Esophagus mucosa (tissue), 1 donor: ENCODE measurements around the gene APMAP. TPM values are rescaled to one million over a fixed set of nuclear protein-coding genes. Genes with fewer than 3 reads are reported as not detected.
"Not testable (repeated sequence)": the region's sequence is repeated elsewhere in the genome, so short reads cannot be mapped to it uniquely, and the experiment has no call there.

Experiments
- ATAC-seq: fragments of 200-7000 bp; cut with Tn5 transposase; one replicate; pipeline ENCODE4 v1.9.1; 2020
- total RNA-seq: library from RNA; stranded (reverse); gene quantifications from one replicate; pipeline ENCODE4 v1.2.4, GENCODE V29; 2023
- donor health status: DM: yes; HTN: yes; CAD: no.

APMAP gene
- total RNA-seq, 1 donor from 2014 or later, result 26.1 TPM

DNA sequence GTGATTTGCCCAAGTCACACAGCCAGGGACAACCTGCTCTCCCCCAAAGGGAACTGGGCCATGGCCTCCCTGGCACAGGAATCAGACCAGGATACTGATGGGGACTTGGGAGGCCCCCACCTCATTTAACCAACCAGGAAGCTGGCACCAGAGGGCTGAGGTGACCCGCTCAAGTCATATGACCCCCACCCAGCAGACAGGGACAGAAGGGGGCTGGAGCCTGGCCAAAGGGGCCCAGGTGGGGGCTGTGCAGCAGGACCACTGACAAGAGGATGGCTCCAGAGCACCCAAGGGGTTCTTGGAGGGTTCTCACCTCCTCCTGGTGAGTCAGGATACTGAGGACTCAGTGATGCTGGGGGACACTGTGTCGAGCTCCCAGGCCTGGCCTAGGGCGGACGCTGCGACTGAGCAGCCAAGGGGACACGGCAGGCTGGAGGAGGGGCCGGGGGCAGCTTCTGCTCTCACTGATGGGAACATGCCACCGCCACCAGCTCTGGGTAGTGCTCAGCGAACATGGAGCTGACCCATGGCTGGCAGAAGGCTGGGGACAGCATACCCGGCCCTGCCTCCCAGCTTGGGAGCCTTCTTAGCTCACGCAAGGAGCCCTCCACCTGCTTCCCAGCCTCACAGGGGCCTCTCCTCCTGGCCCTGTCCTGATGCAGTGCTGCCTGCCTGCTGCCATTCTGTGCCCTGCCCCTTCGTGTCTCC lies 42.3 kb downstream of the APMAP start:
- ATAC-seq, result peak; percentile 20

DNA sequence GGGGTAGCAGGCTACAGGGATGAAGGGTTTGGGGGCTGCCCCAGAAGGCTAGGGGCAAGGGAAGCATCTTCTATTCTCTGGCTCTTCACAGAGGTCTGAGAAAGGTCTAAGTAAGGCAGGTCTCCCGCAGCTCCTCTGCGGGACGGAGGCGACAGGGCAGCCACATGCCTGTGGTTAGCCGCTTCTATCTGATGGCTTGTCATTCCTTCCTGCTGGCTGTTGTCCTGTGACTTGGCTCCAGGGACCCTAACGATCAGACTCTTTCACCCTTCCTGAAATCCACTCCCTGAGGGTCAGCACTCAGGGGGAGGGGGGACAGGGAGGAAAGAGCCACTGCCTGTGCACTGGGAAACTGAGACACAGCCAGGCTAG lies 42.8 kb downstream of the APMAP start:
- ATAC-seq, result no peak

DNA sequence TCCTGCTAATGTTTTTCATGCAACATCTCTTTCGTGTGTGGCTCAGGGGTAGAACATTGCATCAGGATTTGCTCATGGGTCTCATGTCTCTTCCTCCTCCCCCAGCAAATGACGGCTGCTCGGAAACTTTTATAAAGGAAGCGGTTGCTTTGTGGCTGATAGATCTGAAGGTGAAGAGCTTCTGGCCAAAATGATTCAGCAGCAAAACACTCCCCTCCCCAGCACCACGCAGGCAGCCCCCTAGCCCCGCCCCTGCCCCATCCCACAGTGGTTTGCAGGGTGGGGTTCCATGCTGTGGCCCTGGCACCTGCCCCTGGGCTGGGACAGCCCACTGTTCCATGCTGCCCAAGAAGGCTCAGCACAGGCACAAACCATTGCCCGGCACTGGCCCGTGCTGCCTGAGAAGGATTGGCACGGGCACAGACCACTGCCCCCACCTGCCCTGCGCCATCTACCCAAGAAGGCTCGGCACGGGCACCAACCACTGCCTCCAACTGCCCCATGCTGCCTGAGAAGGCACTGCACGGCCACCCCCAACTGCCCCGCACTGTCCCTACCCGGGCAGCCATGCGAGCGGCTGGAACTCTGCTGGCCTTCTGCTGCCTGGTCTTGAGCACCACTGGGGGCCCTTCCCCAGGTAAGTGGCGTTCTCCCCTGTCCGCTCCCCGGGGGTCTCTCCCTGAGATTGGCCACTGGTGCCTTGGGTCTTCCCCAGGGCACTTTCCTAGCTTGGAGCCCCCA lies 43.4 kb downstream of the APMAP start, which contains the start of gene CST7:
Gene CST7, plus strand, starts transcription at position 331 of the 741 bp plus-strand sequence. Its CDS starts 237 bp downstream, at position 568.
- peak; percentile 35 for ATAC-seq

DNA sequence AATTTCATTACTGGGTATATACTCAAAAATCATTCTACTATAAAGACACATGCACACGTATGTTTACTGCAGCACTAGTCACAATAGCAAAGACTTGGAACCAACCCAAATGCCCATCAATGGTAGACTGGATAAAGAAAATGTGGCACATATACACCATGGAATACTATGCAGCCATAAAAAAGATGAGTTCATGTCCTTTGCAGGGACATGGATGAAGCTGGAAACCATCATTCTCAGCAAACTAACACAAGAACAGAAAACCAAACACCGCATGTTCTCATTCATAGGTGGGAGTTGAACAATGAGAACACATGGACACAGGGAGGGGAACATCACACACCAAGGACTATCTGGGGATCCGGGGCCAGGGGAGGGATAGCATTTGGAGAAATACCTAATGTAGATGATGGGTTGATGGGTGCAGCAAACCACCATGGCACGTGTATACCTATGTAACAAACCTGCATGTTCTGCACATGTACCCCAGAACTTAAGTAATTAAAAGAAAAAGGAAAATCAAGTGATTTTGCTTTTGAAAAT lies 44.1 kb downstream of the APMAP start:
- not testable (repeated sequence) for ATAC-seq

DNA sequence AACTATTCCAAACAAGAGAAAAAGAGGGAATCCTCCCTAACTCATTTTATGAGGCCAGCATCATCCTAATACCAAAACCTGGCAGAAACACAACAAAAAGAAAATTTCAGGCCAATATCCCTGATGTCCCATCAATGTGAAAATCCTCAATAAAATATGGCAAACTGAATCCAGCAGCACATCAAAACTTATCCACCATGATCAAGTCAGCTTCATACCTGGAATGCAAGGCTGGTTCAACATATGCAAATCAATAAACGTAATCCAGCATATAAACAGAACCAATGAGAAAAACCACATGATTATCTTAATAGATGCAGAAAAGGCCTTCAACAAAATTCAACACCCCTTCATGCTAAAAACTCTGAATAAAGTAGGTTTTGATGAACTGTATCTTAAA lies 46.2 kb downstream of the APMAP start:
- not testable (repeated sequence) for ATAC-seq

DNA sequence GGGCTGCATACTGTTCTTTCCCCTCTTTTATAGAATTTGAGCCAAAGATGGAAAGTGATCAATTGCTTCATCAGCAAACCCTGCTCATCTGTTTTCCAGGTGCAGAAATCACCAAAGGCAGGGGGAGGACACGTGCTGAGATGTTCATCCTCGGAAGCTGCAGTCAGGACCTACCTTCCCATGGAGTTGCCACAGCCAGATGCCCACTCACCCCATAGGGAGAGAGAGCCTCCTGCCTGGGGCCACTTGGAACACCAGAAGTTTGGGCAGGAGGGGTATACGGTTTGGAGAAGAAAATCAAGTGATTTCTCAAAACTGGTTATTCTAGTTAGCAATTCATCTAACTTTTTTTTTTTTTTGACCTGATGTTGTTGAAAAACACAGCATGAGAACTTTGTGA lies 48.8 kb downstream of the APMAP start:
- no peak for ATAC-seq

DNA sequence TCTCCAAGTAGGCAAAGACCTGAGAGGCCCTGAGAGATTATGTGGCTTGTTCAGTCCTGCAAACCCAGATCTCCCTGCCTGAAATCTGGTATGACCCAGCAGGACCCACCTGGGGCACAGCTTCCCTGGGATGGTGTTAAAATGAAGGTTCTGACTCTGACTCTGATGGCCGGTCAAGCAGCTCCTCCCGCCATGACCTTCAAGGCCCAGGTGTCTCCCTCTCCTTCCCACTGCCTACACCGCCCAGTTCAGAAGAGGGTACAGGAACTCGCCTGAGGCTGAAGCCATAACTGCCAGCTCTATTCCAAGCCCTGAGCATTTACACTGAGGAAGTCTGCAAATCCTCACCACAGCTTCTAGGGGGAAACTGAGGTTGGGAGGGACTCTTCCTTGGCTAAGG lies 49.4 kb downstream of the APMAP start:
- no peak for ATAC-seq

DNA sequence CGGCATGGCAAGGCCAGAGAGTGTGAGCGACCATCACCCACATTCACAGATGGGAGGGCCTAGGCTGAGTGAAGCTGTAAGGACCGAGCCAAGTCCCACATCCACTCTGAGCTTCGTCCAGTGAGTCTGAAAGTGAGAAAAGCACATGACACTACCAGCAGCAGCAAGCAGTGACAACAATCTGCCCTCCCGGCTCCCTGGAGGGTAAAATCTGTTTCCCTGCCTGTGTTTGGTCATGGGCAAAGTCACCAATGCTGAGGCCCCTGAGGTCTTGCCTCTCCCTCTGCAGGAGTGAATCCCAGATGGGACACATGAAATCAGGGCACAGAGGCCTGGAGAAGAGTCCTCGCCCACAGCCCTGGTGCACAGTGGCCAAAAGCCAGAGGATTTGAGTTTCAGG lies 49.9 kb downstream of the APMAP start:
- ATAC-seq, result no peak

DNA sequence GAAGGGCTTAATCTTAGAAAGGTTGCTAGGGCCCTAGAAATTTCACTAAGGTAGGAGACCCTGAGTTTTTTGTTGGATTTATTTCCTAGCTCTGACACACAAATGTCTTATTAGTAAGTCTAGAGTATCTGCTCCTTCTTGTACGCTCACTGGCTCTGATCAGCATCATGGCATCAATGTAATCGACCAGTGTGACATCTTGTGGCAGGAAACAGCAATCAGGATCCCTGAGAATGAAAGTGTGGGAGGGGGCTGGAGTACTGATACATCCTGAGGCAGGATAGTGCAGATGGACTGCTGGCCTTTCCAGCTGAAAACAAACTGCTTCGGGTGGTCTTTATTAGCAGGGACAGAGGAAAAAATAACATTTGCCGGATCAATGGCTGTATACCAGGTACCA lies 53.5 kb downstream of the APMAP start:
- no peak for ATAC-seq

DNA sequence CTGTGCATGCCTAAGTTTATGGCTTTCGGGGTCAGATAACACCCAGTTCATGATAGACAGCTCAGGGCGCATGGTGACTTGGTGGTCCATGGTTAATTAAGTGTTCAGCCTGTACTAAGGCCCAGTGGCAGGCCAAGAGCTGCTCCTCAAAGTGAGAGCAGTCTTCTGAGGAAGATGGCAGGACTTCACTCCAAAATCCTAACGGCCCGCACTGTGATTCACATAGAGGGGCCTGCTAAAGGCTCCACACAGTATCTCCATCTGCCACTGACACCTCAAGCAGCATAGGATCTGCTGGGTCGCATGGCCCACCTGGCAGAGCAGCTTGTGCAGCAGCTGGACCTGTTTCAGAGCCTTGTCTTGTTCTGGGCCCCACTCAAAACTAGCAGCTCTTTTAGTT lies 54.1 kb downstream of the APMAP start:
- ATAC-seq, result no peak

DNA sequence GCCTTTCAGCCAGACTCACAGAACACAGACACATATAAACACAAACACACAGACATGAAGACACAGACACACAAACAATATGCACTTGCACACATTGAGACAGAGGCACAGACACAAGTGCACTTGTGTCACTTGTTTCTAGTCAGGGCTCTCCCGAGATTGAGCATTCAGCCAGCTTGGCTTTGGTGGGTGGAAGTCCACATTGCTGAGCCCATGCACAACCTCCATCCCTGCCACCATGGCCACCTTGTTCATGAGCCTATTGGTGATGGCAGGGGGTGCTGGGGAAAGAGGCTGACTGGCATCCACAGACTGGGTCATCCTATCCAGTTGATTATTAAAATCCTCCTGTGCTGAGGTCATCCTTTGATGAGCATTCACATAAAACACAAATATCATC lies 55.0 kb downstream of the APMAP start:
- no peak for ATAC-seq

DNA sequence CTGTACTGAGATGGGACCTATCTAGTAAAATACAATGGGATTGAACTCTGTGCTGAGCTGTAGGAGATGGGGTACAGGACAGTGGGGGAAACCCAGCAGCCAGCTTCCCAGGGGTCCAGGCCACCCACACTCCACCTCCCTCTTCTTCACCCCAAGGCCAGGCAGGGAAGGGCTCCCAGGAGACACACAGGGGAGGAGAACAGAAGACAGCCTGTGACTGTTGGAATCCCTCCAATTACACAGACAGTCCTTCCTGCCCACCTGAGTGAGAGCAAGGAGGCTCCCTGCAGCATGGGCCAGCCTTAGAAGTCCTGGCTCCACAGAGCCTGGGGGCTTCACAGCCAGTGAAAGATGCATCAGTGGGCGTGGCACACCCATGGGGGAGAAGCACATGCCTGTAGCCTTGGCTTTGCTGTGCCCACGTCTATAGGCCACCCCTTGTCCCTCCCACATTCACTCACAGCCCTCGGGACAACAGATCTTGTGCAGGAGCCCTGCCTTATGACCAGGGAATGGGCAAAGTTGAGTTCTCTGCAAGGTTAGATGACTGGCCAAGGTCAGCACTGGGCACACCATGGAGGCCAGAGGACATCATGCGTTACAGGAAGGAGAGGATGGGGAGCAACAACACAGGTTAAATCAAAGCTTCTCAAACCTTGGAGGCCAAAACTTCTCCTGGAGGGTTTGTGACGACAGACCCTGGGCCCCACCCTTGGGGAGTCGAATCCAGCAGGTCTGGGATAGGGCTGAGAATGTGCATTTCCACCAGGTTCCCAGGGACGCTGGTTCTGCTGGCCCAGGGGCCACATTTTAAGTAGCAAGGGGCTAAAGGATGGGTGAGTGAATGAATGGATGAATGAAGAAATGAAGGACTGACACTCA lies 55.8 kb downstream of the APMAP start:
- no peak for ATAC-seq

DNA sequence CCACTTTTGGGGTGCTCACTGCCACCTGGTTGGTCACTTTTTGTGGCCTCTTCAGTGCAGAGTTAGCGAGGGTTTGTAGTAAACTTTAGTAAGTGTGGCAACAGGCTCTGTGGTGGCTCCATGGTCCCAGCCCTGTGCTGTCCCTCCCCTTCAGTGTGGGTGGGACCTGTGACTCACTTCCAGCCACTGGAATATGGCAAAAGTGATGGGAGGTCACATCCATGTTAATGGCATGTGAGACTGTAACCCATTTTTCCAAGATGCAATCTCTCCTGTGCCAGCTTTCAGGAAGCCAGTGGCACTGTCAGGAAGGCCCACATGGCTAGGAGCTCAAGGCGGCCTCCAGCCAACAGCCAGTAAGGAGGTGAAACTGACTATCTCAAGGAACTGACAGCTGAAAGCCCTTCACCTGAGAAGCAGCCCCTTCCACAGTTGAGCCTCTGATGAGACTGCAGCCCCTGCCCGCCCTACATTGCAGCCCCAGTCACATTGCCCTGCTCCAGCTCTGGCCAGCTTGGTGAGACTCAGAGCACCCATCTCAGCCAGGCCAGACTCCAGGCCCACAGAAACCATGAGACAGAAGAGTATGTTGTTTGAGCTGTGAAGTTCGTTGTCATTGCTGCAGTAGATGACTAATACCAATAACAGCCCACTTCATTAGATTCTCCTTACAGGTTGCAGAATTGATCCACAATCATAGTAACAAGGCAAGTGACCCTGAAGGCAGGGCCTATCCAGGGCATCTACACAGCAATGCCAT lies 56.6 kb downstream of the APMAP start:
- no peak for ATAC-seq

DNA sequence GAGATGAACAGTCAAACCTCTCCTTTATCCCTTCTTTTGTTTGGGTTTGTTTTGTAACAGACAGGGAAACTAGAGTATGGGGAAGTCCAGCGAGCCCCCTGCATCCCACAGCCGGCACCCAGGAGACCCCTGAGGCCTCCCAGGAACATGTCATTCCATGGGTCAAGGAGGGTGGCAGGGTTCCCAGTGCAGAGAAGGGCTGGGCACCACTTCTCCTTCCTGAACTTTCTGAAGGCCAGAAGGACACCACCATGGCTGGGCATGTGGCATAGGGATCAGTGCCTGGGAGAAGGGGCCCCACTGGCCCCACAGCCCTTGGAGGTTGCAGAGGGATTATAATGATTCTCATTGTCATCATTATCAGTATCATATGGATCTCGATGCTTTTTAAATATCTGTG lies 57.4 kb downstream of the APMAP start:
- ATAC-seq, result no peak

DNA sequence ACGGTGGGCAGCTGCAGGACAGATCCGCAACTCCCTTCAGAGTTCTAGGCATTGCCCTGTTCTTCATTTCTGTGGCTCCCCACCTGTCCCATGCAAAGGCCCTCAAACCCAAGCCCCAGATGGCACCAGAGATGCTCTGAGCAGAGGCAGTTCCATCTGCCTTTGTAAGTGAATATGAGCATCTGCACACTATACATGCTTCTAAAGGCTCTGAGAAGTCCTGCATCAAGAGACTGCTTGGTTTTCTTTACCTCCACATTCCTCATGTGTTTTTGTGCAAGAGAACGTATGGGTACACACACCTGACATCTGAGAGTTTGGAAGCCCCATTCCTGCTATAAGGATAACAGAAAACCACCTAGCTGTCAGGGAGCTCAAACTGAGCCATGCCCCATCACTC lies 57.8 kb downstream of the APMAP start:
- ATAC-seq, result no peak

DNA sequence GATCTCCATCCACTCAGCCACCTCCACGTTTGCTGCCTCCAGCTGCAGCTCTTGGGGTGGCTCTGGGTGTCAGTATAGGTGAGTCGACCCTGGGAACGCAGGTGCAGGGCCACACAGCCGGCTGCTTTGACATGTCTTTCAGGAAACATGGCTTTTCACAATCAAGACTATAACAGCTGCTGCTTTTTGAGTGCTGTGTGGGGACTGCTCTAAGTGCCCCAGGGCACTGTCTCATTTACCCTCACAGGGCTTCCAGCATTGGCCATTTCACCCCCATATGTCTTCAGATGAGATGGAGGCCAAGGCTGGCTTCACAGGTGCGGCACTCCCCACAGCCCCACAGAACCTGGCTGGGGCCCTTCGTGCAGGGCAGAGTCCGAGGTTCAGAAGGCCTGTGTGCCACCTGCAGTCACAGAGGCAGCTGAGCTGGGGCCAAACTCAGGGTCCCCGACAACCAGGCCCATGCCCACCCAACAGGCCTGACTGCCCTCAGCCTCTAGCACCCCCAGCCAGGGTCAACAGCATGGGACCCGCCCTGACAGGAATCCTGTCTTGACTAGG lies 58.4 kb downstream of the APMAP start:
- ATAC-seq, result no peak

DNA sequence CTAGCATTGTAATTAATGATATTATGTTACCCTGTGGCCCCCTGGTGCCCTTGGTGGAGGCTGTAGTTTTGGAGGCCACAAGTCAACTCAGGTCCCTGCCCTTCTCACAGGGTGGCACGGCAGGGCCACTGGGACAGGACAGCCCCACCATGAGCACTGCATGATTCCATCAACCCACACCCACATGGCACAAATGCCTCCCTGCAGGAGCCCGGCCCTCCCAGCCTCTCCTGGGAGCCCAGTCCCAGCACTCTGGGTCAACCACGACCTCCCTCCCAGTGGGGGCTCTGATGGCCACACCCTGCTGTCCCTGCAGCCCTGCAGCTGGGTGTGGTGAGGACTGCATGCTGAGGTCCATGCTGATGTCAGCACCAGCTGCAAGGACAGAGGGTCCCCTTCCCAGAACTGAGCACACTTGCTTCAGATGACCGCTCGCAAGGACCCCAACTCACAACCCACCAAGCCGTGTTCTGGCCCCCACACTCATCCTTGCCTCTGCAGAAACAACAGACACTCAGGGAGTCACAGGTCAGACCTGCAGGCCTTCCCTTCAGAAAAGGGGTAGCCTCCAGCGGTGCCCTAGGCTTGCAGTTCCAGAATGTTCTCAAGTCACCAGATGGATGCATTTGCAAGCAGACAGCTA lies 59.2 kb downstream of the APMAP start:
- no peak for ATAC-seq

DNA sequence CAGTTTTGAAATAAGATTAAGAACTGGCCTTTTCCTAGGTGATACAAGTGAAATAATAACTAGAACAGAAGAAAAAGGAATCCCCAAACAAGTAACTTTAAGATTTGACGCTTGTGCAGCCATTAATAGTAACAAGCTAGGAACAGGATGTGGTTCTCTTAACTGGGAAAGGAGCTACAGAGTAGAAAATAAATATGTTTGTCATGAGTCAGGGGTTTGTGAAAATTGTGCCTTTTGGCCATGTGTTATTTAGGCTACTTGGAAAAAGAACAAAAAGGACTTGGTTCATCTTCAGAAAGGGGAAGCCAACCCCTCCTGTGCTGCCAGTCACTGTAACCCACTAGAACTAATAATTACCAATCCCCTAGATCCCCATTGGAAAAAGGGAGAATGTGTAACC lies 60.7 kb downstream of the APMAP start:
- not testable (repeated sequence) for ATAC-seq

DNA sequence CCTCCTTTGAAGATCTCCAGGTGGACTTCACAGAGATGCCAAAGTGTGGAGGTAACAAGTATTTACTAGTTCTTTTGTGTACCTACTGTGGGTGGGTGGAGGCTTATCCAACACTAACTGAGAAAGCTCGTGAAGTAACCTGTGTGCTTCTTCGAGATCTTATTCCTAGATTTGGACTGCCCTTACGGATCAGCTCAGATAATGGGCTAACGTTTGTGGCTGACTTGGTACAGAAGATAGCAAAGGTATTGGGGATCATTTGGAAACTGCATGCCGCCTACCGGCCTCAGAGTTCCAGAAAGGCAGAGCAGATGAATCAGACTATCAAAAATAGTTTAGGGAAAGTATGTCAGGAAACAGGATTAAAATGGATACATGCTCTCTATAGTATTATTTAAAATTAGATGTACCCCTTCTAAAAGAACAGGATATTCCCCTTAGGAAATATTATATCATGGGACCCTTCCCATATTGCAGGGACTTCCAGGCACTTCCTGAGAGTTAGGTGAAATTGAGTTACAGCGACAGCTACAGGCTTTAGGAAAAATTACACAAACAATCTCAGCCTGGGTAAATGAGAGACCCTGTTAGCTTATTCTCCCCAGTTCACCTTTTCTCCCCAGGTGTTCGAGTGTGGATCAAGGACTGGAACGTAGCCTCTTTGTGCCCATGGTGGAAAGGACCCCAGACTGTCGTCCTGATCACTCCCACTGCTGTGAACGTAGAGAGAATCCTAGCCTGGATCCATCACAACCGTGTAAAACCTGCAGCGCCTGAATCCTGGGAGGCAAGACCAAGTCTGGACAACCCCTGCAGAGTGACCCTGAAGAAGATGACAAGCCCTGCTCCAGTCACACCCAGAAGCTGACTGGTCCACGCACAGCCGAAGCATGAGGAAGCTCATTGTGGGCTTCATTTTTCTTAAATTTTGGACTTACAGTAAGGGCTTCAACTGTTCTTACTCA lies 61.5 kb downstream of the APMAP start:
- ATAC-seq, result not testable (repeated sequence)
